Spinal cord (tissue), 10 donors: ENCODE data around the gene PTPRN. TPM values are rescaled to one million over a fixed set of nuclear protein-coding genes. Genes with fewer than 3 reads are reported as not detected.

Experiments
- DNase-seq, 6 donors: peaks; one replicate each; pipeline versions ENCODE4 v3.0.0 to v3.0.0-alpha.2; 2013 to 2015; ENCODE audit warnings: low spot score in 6 of 6, low read depth in 4 of 6
- H3K27ac ChIP-seq: one replicate; pipeline ENCODE4 v1.5.1; 2013; ENCODE audit warnings: low read depth, low read length, control low read depth
- H3K27me3 ChIP-seq: one replicate; pipeline ENCODE4 v1.6.1; 2013; ENCODE audit warnings: low read length; ENCODE audit not compliant: control insufficient read depth, insufficient read depth
- H3K36me3 ChIP-seq: one replicate; pipeline ENCODE4 v1.6.1; 2013; ENCODE audit warnings: low read length; ENCODE audit not compliant: control insufficient read depth, insufficient read depth
- H3K4me1 ChIP-seq: one replicate; pipeline ENCODE4 v1.6.1; 2013; ENCODE audit warnings: low read length; ENCODE audit not compliant: control insufficient read depth, insufficient read depth
- H3K4me3 ChIP-seq: one replicate; pipeline ENCODE4 v1.5.1; 2013; ENCODE audit warnings: low read depth, low read length, control low read depth
- H3K9me3 ChIP-seq: one replicate; pipeline ENCODE4 v1.6.1; 2013; ENCODE audit warnings: low read length; ENCODE audit not compliant: control insufficient read depth, insufficient read depth
- WGBS: methylation state at CpG from one replicate; pipeline ENCODE4 v1.1.5; 2013; ENCODE audit warnings: missing lambda C conversion rate; ENCODE audit not compliant: insufficient coverage; 5-methylcytosine and 5-hydroxymethylcytosine counted together
- polyA plus RNA-seq, 2 donors: library from polyadenylated mRNA; unstranded; fragments of 120-200 nt; gene quantifications; one replicate each; pipeline ENCODE4 v1.2.1, GENCODE V29; 2013; ENCODE audit not compliant: insufficient read length in 2 of 2
- total RNA-seq, 2 donors: library from RNA; depleted of rRNA in 1 of 2; stranded (reverse); fragments of 120-200 nt in 1 of 2; fragments of >200 nt in 1 of 2; gene quantifications; one replicate each; pipeline versions ENCODE4 v1.2.3 to v1.2.4, GENCODE V29; 2013 to 2014
- donor health status: healthy.

PTPRN gene
- total and polyA plus RNA-seq, 4 donors, result 12.6 to 88.1 (median 69.7) TPM

GRCh38 chr2:219282943-219283581 is 26.1 kb downstream of the PTPRN start:
- Histone ChIP-seq H3K27ac (peak overlapping the region; percentile 57), H3K4me3 (no peak overlapping the region), H3K9me3 (no peaks in the 10 kb centered on the region), H3K4me1 (peaks cover 73% of the 10 kb centered on the region), H3K36me3 (peaks cover 66% of the 10 kb centered on the region), H3K27me3 (no peaks in the 10 kb centered on the region)
- 94% methylated on average over 11 of the region's 17 CpGs for WGBS
- no peak for DNase-seq

DNA sequence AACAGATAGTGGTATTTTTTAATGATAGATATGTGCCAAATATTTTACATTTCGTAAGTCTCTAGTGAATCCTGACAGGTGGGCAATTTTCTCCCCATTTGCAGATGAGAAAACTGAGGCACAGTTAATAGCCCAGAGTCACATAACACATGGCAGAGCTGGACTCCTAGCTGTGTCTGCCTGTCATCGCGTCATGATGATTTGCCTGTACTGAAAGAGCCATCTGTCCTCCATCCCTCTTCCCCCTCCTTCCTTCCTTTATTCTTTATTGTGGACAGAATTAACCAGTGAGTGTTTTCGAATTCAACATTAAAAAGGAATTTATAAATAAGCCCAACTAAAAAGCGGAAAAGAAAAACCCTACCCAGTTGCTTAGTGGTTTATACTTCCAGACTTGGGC is 26.8 kb downstream of the PTPRN start:
- peaks cover 77% of the 10 kb centered on the region for H3K4me1 ChIP-seq
- no peak overlapping the region for H3K4me3 ChIP-seq
- H3K27me3 ChIP-seq, result no peaks in the 10 kb centered on the region
- WGBS, result 100% methylated on average over 1 of the region's 5 CpGs
- H3K9me3 ChIP-seq, result no peaks in the 10 kb centered on the region
- peak overlapping the region; percentile 57 for H3K27ac ChIP-seq
- DNase-seq, result no peak
- peaks cover 63% of the 10 kb centered on the region for H3K36me3 ChIP-seq

GRCh38 chr2:219281588-219281987 is 27.6 kb downstream of the PTPRN start:
- no peak overlapping the region for H3K27ac ChIP-seq
- H3K36me3 ChIP-seq, result peaks cover 58% of the 10 kb centered on the region
- no peak for DNase-seq
- H3K4me3 ChIP-seq, result no peak overlapping the region
- H3K4me1 ChIP-seq, result peaks cover 70% of the 10 kb centered on the region
- no peaks in the 10 kb centered on the region for H3K9me3 ChIP-seq
- 58% methylated on average over 8 of the region's 8 CpGs for WGBS
- no peaks in the 10 kb centered on the region for H3K27me3 ChIP-seq

DNA sequence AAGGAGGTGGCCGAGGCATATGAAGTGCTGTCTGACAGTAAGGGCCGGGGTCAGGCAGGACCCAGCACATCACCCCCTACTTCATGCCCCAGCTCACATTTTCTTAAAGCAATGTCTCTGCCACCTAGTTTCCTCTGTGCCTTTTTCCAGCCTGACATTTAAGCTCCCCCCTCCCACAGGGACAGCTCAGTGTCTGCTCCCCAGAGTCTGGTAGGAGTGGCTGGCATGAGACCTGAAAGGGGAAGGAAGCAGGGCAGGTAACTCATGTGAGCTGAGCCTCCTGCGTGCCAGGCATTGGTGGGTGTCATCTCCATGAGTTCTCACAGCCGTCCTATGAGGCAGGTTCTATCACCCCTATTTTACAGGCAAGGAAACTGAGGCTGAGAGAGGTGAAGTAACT is 28.6 kb downstream of the PTPRN start:
- 93% methylated on average over 2 of the region's 4 CpGs for WGBS
- H3K4me3 ChIP-seq, result no peak overlapping the region
- H3K4me1 ChIP-seq, result peaks cover 63% of the 10 kb centered on the region
- no peaks in the 10 kb centered on the region for H3K27me3 ChIP-seq
- DNase-seq, result no peak
- H3K9me3 ChIP-seq, result no peaks in the 10 kb centered on the region
- peaks cover 51% of the 10 kb centered on the region for H3K36me3 ChIP-seq
- peak overlapping the region; percentile 90 for H3K27ac ChIP-seq

DNA sequence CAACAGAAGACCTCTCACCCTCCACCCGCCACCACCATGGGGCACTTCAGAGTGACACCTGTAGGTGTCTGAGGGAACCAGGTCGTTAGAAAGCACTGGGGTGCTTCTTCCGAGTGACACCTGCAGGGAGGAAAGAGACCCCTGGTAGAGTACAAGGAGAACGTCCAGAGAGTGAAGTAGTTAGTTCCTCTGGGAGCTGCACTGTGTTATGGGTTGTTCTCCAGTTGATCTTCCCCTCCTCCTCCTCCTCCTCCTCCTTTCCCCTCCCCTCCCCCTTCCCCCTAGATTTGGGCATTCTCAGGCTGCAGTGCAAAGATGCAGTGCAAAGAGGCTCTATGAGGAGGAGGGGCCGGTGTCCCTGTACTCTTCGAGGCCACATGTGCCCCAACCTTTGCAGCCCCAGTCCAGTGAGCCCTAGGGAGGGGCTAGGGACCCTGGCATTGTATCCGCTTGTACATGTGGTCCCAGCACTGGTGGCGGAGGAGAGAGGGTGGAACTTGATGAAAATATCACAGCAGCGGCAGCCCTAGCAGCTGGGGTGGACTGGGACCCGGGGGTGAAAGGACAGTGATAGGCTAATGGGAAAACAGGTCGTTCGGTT is 29.2 kb downstream of the PTPRN start:
- H3K27me3 ChIP-seq, result no peaks in the 10 kb centered on the region
- H3K4me1 ChIP-seq, result peaks cover 56% of the 10 kb centered on the region
- DNase-seq, result no peak
- peak overlapping the region; percentile 84 for H3K4me3 ChIP-seq
- no peaks in the 10 kb centered on the region for H3K9me3 ChIP-seq
- H3K27ac ChIP-seq, result peak overlapping the region; percentile 90
- WGBS, result 68% methylated on average over 6 of the region's 12 CpGs
- H3K36me3 ChIP-seq, result peaks cover 45% of the 10 kb centered on the region

GRCh38 chr2:219279151-219279915 is 29.9 kb downstream of the PTPRN start, which contains the start of gene DNAJB2:
DNAJB2 (plus strand) TSS chr2:219279366; CDS start chr2:219279834, 468 bp downstream.
- H3K27me3 ChIP-seq, result peaks cover 4% of the 10 kb centered on the region
- H3K27ac ChIP-seq, result peak within 1 kb of the TSS; percentile 96
- DNase-seq, result peak in 5 of 6 donors; percentile 90 to 99 (median 93)
- H3K9me3 ChIP-seq, result no peaks in the 10 kb centered on the region
- H3K4me1 ChIP-seq, result peaks cover 50% of the 10 kb centered on the region
- peaks cover 38% of the 10 kb centered on the region for H3K36me3 ChIP-seq
- WGBS, result under 1% methylated on average over 59 of the region's 65 CpGs
- peak within 1 kb of the TSS; percentile 84 for H3K4me3 ChIP-seq

DNA sequence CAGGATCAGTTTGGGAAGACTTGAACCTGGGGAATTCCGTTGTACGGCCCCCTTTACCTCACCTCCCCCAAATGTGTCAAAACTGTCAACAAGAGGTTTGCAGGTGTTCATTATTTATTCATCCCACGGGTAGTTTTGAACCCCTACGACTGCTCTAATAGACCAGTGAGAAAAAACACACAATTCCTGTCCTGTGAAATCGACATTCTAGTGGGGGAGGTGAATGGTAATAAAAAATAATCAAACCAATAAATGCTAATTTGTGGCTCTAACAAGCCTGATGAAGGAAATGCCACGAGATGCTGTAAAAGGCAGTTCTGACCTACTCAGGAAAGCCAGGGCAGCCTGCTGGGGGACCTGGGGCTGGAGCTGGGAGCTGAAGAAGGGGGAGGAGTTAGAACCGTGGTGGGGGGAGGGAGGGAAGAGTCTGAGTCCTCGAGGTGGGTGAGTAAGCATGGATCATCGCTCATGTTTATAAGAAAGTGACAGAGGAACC is 30.5 kb downstream of the PTPRN start:
- DNase-seq, result peak in 1 of 6 donors; percentile 22
- Histone ChIP-seq H3K4me1 (peaks cover 50% of the 10 kb centered on the region), H3K9me3 (no peaks in the 10 kb centered on the region), H3K36me3 (peaks cover 32% of the 10 kb centered on the region), H3K27ac (peak overlapping the region; percentile 96), H3K27me3 (peaks cover 8% of the 10 kb centered on the region), H3K4me3 (peak overlapping the region; percentile 84)
- WGBS, result 15% methylated on average over 6 of the region's 9 CpGs

GRCh38 chr2:219277703-219278654 is 31.2 kb downstream of the PTPRN start:
- H3K4me3 ChIP-seq, result no peak overlapping the region
- 21% methylated on average over 22 of the region's 25 CpGs for WGBS
- peaks cover 24% of the 10 kb centered on the region for H3K36me3 ChIP-seq
- H3K4me1 ChIP-seq, result peaks cover 47% of the 10 kb centered on the region
- peaks cover 8% of the 10 kb centered on the region for H3K27me3 ChIP-seq
- H3K27ac ChIP-seq, result peak overlapping the region; percentile 96
- peak in 3 of 6 donors; percentile 72 to 95 (median 92) for DNase-seq
- H3K9me3 ChIP-seq, result no peaks in the 10 kb centered on the region
